ENCODE measurements around the gene TACSTD2.

DNA sequence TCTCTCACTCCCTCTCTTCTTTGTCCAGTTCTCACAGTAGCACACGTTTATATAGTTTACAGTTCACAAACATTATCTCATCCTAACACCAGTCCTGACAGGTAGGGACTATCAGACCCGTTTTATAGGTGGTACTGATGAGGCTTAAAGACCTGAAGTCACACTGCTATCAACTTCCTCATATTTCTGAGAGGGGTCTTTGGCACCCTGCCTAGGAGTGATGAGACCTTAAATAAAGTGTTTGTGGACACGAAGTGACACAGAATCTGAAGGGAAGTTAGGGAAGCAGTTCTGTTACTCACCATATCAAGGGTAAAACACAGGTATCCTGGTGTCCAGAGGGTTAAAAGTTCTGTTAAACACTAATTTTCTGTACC is 590 bp upstream of the TACSTD2 start:
- TF ChIP-seq CTCF (IDR thresholded peaks at IDR 0.05; ENCODE audit: low read depth, low read length, poor library complexity, severe bottlenecking) (no peak), EZH2phosphoT487 (IDR thresholded peaks at IDR 0.05; ENCODE audit: borderline replicate concordance, low read length) (no peak)
